K562 (cell line): ENCODE measurements around the gene KIF26B. TPM values are rescaled to one million over a fixed set of nuclear protein-coding genes. Genes with fewer than 3 reads are reported as not detected.

Experiments
- BCOR ChIP-seq: fragments of 450-650 bp; IDR thresholded peaks from 2 replicates; pipeline ENCODE4 v1.6.1; 2016
- BRF1 ChIP-seq: IDR thresholded peaks from 3 replicates; pipeline ENCODE4 v1.6.1; 2011; ENCODE audit warnings: borderline replicate concordance, mild to moderate bottlenecking; ENCODE audit not compliant: insufficient read length; ENCODE audit errors: extremely low read depth
- CCNT2 ChIP-seq: IDR thresholded peaks from 2 replicates; pipeline ENCODE4 v1.6.1; 2011; ENCODE audit warnings: borderline replicate concordance, low read depth, mild to moderate bottlenecking, moderate library complexity, mixed read lengths, low read length; ENCODE audit not compliant: insufficient read length; ENCODE audit errors: extremely low read depth
- DDX20 ChIP-seq: fragments of 450-650 bp; IDR thresholded peaks from 2 replicates; pipeline ENCODE4 v1.6.1; 2016; ENCODE audit warnings: missing genetic modification characterization, low read depth, mild to moderate bottlenecking, missing compliant biosample characterization, moderate library complexity
- FOSL1 ChIP-seq: fragments of 200-800 bp; sonication (Bioruptor generic); conservative IDR thresholded peaks from 2 replicates; pipeline ENCODE4 v1.6.1; 2016; ENCODE audit warnings: missing genetic modification characterization, missing compliant biosample characterization
- MAZ ChIP-seq, 2 experiments: fragments of 450-650 bp in 1 of 2; sonication (generic) in 1 of 2; formaldehyde crosslinking; IDR thresholded peaks in 1 of 2; conservative IDR thresholded peaks in 1 of 2; 2 replicates each; pipeline versions ENCODE4 v1.4.0 to v1.5.0; 2020; ENCODE audit warnings: mild to moderate bottlenecking in 1 of 2, missing genetic modification reagents in 1 of 2
- ZC3H8 ChIP-seq: fragments of 450-650 bp; IDR thresholded peaks from 2 replicates; pipeline ENCODE4 v1.6.1; 2017
- polyA plus RNA-seq, 8 experiments: library from polyadenylated mRNA; depleted of rRNA in 4 of 8; stranded (reverse) in 5 of 8; unstranded in 3 of 8; fragments of >200 nt; fragmentation: Nextera tagmentation in 2 of 8; fragmentation: Illumina TruSeq in 1 of 8; extraction: Ambion mirVana in 2 of 8; extraction: Trizol in 1 of 8; gene quantifications; 2 replicates each; pipeline versions ENCODE4 v1.2.1 to v1.2.3, GENCODE V29; 2011 to 2014; ENCODE audit warnings: inconsistent platforms in 1 of 8, missing spikeins in 1 of 8
- total RNA-seq, 7 experiments: library from RNA; depleted of rRNA in 6 of 7; stranded (reverse); fragments of >200 nt in 6 of 7; fragmentation: Illumina TruSeq in 2 of 7; extraction: Trizol in 2 of 7; gene quantifications; 2 replicates each; pipeline versions ENCODE4 v1.2.1 to v1.2.3, GENCODE V29; 2011 to 2021; ENCODE audit warnings: low replicate concordance in 1 of 7
- TF ChIP-seq, protein P1 (sequence below): fragments of 250-450 bp; sonication (Bioruptor Pico); IDR thresholded peaks from 2 replicates; pipeline ENCODE4 v1.5.0; 2021; ENCODE audit warnings: mild to moderate bottlenecking, moderate library complexity
- TF ChIP-seq, protein P2 (sequence below), 2 experiments: fragments of 200-800 bp in 1 of 2; sonication (Bioruptor generic) in 1 of 2; sonication (generic) in 1 of 2; formaldehyde crosslinking in 1 of 2; IDR thresholded peaks in 1 of 2; conservative IDR thresholded peaks in 1 of 2; 2 replicates each; pipeline versions ENCODE4 v1.5.0 to v1.6.1; 2016 to 2020; ENCODE audit warnings: missing compliant biosample characterization in 1 of 2, missing genetic modification characterization in 1 of 2, missing genetic modification reagents in 1 of 2
- TF ChIP-seq, protein P3 (sequence below): fragments of 200-600 bp; sonication (generic); IDR thresholded peaks from one replicate; pipeline ENCODE4 v1.6.1; 2012; ENCODE audit warnings: mild to moderate bottlenecking, low read depth, low read length, inconsistent platforms

KIF26B gene
- total and polyA plus RNA-seq, 9 of the 15 experiments (the other 6 are each of a cell fraction or from before 2014, with no cell fraction given) = 0.02 to 0.08 (median 0.03) TPM; not detected in 6

DNA sequence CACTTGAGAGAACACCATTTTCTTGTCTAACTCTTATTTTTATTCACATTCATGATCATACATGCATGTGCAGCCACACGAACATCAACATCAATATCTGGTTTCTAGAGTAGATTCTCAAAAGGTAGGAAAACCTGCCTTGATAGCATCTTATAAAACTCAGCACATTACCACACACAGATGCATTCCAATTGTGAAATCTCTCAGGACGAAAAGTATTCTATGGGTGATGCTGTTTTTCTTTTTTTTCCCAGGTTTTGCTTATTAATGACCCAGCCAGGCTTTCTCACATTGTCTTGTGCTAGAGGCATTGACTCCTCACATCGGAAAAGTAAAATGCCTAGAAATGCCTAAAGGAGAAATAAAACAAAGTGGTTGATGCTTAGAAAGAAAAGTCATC, 562.8 kb downstream of the KIF26B start (continued):
- TF ChIP-seq, protein P1, sequence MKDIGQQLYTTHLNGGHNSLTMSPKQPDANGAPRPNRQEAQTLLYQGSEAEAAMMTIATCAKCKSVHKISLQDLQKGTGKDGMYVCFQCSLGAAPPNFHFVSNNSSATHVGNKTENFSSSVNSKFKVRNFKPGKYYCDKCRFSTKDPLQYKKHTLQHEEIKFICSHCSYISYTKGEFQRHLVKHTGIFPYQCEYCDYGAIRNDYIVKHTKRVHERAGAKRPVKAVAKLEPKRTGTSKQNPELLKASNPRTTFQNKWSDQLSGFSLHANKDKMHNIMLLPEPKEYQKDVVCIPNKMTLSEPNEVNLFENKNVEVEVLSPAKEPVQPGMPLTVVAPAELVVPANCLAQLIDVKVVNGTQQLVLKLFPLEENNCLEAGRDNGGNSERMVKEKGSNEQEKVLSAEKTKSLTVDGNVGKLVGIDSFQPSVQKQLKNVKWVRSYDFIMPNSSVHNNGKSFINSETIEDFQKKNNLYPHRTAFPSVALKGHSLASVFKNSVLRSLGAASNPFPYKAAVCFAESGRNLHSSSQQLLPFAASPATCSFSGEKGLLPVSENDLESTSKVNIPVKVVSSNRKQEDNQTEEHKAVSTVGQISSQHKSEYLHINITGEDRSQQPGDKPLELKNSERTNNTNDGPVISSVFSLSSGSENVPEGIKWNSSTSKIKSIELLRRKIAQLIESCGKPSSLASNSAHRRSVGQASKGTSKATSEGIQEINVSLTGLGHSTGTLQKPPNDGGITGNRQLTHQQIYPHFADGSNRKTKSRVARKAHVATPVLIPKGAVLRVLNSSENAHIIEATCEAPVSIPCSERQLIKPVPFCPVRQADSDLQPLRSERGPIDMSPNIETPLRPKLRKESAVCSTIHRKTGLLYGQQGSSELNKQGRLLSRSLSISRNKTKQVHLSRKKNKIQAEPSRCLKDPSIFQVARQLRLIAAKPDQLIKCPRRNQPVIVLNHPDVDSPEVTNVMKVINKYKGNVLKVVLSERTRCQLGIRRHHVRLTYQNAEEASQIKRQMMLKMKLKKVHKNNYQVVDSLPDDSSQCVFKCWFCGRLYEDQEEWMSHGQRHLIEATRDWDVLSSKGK = no peak
- no peak for TF ChIP-seq BCOR
- TF ChIP-seq, protein P2, sequence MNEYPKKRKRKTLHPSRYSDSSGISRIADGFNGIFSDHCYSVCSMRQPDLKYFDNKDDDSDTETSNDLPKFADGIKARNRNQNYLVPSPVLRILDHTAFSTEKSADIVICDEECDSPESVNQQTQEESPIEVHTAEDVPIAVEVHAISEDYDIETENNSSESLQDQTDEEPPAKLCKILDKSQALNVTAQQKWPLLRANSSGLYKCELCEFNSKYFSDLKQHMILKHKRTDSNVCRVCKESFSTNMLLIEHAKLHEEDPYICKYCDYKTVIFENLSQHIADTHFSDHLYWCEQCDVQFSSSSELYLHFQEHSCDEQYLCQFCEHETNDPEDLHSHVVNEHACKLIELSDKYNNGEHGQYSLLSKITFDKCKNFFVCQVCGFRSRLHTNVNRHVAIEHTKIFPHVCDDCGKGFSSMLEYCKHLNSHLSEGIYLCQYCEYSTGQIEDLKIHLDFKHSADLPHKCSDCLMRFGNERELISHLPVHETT (CRISPR knock-in tag; conservative IDR thresholded peaks at IDR 0.05 in 1 of 2, IDR thresholded peaks at IDR 0.05 in 1 of 2) = no peak
- TF ChIP-seq DDX20 = no peak
- TF ChIP-seq BRF1 = no peak
- TF ChIP-seq ZC3H8 = no peak
- no peak for TF ChIP-seq MAZ (CRISPR knock-in tag; conservative IDR thresholded peaks at IDR 0.05 in 1 of 2, IDR thresholded peaks at IDR 0.05 in 1 of 2)
- TF ChIP-seq, protein P3, sequence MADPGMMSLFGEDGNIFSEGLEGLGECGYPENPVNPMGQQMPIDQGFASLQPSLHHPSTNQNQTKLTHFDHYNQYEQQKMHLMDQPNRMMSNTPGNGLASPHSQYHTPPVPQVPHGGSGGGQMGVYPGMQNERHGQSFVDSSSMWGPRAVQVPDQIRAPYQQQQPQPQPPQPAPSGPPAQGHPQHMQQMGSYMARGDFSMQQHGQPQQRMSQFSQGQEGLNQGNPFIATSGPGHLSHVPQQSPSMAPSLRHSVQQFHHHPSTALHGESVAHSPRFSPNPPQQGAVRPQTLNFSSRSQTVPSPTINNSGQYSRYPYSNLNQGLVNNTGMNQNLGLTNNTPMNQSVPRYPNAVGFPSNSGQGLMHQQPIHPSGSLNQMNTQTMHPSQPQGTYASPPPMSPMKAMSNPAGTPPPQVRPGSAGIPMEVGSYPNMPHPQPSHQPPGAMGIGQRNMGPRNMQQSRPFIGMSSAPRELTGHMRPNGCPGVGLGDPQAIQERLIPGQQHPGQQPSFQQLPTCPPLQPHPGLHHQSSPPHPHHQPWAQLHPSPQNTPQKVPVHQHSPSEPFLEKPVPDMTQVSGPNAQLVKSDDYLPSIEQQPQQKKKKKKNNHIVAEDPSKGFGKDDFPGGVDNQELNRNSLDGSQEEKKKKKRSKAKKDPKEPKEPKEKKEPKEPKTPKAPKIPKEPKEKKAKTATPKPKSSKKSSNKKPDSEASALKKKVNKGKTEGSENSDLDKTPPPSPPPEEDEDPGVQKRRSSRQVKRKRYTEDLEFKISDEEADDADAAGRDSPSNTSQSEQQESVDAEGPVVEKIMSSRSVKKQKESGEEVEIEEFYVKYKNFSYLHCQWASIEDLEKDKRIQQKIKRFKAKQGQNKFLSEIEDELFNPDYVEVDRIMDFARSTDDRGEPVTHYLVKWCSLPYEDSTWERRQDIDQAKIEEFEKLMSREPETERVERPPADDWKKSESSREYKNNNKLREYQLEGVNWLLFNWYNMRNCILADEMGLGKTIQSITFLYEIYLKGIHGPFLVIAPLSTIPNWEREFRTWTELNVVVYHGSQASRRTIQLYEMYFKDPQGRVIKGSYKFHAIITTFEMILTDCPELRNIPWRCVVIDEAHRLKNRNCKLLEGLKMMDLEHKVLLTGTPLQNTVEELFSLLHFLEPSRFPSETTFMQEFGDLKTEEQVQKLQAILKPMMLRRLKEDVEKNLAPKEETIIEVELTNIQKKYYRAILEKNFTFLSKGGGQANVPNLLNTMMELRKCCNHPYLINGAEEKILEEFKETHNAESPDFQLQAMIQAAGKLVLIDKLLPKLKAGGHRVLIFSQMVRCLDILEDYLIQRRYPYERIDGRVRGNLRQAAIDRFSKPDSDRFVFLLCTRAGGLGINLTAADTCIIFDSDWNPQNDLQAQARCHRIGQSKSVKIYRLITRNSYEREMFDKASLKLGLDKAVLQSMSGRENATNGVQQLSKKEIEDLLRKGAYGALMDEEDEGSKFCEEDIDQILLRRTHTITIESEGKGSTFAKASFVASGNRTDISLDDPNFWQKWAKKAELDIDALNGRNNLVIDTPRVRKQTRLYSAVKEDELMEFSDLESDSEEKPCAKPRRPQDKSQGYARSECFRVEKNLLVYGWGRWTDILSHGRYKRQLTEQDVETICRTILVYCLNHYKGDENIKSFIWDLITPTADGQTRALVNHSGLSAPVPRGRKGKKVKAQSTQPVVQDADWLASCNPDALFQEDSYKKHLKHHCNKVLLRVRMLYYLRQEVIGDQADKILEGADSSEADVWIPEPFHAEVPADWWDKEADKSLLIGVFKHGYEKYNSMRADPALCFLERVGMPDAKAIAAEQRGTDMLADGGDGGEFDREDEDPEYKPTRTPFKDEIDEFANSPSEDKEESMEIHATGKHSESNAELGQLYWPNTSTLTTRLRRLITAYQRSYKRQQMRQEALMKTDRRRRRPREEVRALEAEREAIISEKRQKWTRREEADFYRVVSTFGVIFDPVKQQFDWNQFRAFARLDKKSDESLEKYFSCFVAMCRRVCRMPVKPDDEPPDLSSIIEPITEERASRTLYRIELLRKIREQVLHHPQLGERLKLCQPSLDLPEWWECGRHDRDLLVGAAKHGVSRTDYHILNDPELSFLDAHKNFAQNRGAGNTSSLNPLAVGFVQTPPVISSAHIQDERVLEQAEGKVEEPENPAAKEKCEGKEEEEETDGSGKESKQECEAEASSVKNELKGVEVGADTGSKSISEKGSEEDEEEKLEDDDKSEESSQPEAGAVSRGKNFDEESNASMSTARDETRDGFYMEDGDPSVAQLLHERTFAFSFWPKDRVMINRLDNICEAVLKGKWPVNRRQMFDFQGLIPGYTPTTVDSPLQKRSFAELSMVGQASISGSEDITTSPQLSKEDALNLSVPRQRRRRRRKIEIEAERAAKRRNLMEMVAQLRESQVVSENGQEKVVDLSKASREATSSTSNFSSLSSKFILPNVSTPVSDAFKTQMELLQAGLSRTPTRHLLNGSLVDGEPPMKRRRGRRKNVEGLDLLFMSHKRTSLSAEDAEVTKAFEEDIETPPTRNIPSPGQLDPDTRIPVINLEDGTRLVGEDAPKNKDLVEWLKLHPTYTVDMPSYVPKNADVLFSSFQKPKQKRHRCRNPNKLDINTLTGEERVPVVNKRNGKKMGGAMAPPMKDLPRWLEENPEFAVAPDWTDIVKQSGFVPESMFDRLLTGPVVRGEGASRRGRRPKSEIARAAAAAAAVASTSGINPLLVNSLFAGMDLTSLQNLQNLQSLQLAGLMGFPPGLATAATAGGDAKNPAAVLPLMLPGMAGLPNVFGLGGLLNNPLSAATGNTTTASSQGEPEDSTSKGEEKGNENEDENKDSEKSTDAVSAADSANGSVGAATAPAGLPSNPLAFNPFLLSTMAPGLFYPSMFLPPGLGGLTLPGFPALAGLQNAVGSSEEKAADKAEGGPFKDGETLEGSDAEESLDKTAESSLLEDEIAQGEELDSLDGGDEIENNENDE = no peak
- no peak for TF ChIP-seq FOSL1 (tag)
- no peak for TF ChIP-seq CCNT2
